ENCODE results near the gene EEA1. TPM values are rescaled to one million over a fixed set of nuclear protein-coding genes. Genes with fewer than 3 reads are reported as not detected.

The EEA1 gene
- total and polyA plus RNA-seq, 2 experiments from 2014 or later: 19.1 to 20.7 TPM

- Histone ChIP-seq H2AFZ (no peak overlapping the region), H3K27me3 (no peaks in the 10 kb centered on the region), H3K9me2 (replicated peaks; ENCODE audit: insufficient read depth) (no peaks in the 10 kb centered on the region), H3K36me3 (replicated peaks; ENCODE audit: insufficient read depth, low read depth) (no peaks in the 10 kb centered on the region), H3K4me2 (no peak overlapping the region), H3K4me1 (ENCODE audit: insufficient read depth) (no peaks in the 10 kb centered on the region), H3K4me3 (no peak overlapping the region), H3K79me2 (peaks cover 62% of the 10 kb centered on the region), H3K27ac (no peak overlapping the region), H4K20me1 (ENCODE audit: insufficient read depth, poor library complexity, severe bottlenecking) (no peaks in the 10 kb centered on the region), H3K9me3 (ENCODE audit: low read depth) (no peaks in the 10 kb centered on the region)
- no peak for DNase-seq (ENCODE audit: low spot score)
- WGBS (ENCODE audit: low lambda C conversion rate, missing lambda C conversion rate): 78% methylated on average over 3 of the region's 3 CpGs
- TF ChIP-seq, protein P1, sequence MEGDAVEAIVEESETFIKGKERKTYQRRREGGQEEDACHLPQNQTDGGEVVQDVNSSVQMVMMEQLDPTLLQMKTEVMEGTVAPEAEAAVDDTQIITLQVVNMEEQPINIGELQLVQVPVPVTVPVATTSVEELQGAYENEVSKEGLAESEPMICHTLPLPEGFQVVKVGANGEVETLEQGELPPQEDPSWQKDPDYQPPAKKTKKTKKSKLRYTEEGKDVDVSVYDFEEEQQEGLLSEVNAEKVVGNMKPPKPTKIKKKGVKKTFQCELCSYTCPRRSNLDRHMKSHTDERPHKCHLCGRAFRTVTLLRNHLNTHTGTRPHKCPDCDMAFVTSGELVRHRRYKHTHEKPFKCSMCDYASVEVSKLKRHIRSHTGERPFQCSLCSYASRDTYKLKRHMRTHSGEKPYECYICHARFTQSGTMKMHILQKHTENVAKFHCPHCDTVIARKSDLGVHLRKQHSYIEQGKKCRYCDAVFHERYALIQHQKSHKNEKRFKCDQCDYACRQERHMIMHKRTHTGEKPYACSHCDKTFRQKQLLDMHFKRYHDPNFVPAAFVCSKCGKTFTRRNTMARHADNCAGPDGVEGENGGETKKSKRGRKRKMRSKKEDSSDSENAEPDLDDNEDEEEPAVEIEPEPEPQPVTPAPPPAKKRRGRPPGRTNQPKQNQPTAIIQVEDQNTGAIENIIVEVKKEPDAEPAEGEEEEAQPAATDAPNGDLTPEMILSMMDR (IDR thresholded peaks at IDR 0.05; ENCODE audit: poor library complexity): no peak
- TF ChIP-seq EZH2phosphoT487 (IDR thresholded peaks at IDR 0.05; ENCODE audit: low read depth, severe bottlenecking, unreplicated experiment) (no peak), EZH2 (IDR thresholded peaks at IDR 0.05; ENCODE audit: borderline replicate concordance) (no peak)
These were observed 38.4 kb downstream of the EEA1 start for GRCh38 chr12:92890601-92891106.

DNA sequence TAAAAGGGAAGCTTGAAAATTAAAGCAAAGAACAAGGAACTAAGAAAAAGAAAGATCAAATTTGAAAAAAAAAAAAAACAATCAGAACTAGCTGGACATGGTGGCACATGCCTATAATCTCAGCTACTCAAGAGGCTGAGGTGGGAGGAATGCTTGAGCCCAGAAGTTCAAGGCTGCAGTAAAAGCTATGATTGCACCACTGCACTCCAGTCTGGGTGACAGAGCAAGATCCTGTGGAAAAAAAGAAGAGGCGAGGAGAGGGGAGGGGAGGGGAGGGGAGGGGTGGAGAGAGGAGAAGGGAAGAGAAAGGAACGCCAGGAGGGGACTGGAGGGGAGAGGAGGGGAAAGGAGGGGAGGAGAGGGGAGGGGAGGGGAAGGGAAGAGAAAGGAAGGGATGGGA lies 43.0 kb downstream of the EEA1 start:
- DNase-seq (ENCODE audit: low spot score): no peak
- Histone ChIP-seq H3K4me3 (no peak overlapping the region), H4K20me1 (ENCODE audit: insufficient read depth, poor library complexity, severe bottlenecking) (no peaks in the 10 kb centered on the region), H3K36me3 (replicated peaks; ENCODE audit: insufficient read depth, low read depth) (no peaks in the 10 kb centered on the region), H3K9me3 (ENCODE audit: low read depth) (no peaks in the 10 kb centered on the region), H2AFZ (no peak overlapping the region), H3K4me2 (no peak overlapping the region), H3K9me2 (replicated peaks; ENCODE audit: insufficient read depth) (no peaks in the 10 kb centered on the region), H3K27ac (no peak overlapping the region), H3K4me1 (ENCODE audit: insufficient read depth) (no peaks in the 10 kb centered on the region), H3K27me3 (no peaks in the 10 kb centered on the region), H3K79me2 (peaks cover 23% of the 10 kb centered on the region)
- WGBS (ENCODE audit: low lambda C conversion rate, missing lambda C conversion rate): 88% methylated on average over 1 of the region's 2 CpGs
- no peak for TF ChIP-seq EZH2phosphoT487 (IDR thresholded peaks at IDR 0.05; ENCODE audit: low read depth, severe bottlenecking, unreplicated experiment)
- TF ChIP-seq, protein P1 (IDR thresholded peaks at IDR 0.05; ENCODE audit: poor library complexity): no peak
- TF ChIP-seq EZH2 (IDR thresholded peaks at IDR 0.05; ENCODE audit: borderline replicate concordance): no peak

DNA sequence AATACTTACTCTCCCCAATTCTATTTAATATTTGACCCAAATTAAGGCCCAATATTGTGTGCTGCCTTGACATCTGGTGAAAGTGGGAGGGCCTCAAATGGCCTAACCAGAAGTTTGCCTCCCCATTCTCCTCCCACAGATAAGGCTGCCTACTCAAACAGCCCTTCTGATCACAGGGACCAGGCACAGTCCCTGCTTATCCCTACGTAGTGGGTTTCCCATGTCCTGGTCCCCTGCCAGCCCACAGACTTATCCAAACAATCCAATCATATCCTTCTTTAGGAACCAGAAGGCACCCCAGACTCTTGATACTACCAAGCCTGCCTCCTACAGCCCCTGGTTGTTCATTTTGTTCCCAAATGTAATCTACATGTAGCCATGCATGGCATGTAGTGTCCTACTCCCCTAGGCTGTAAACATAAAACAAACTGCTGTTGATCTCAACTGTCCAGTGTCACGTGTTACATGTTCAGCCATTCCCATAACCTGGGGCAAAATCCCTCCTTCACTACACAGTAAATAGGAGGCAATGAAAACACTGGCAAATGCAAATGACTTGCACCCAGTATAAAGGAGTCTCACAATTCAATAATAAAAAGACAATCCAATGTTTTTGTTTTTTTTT lies 49.3 kb downstream of the EEA1 start:
- no peaks in the 10 kb centered on the region for H3K27me3 ChIP-seq
- H2AFZ ChIP-seq: no peak overlapping the region
- TF ChIP-seq, protein P1 (IDR thresholded peaks at IDR 0.05; ENCODE audit: poor library complexity): no peak
- TF ChIP-seq EZH2 (IDR thresholded peaks at IDR 0.05; ENCODE audit: borderline replicate concordance) (no peak), EZH2phosphoT487 (IDR thresholded peaks at IDR 0.05; ENCODE audit: low read depth, severe bottlenecking, unreplicated experiment) (no peak)
- no peak overlapping the region for H3K4me2 ChIP-seq
- 80% methylated on average over 2 of the region's 2 CpGs for WGBS (ENCODE audit: low lambda C conversion rate, missing lambda C conversion rate)
- H3K4me1 ChIP-seq (ENCODE audit: insufficient read depth): no peaks in the 10 kb centered on the region
- DNase-seq (ENCODE audit: low spot score): no peak
- H3K79me2 ChIP-seq: peaks cover 16% of the 10 kb centered on the region
- H3K9me2 ChIP-seq (replicated peaks; ENCODE audit: insufficient read depth): no peaks in the 10 kb centered on the region
- H3K27ac ChIP-seq: no peak overlapping the region
- no peaks in the 10 kb centered on the region for H3K36me3 ChIP-seq (replicated peaks; ENCODE audit: insufficient read depth, low read depth)
- no peaks in the 10 kb centered on the region for H4K20me1 ChIP-seq (ENCODE audit: insufficient read depth, poor library complexity, severe bottlenecking)
- no peaks in the 10 kb centered on the region for H3K9me3 ChIP-seq (ENCODE audit: low read depth)
- no peak overlapping the region for H3K4me3 ChIP-seq

Measured in hepatocyte (in vitro differentiated cells).